CD14-positive monocyte (primary cell): ENCODE measurements around the gene PFDN4. TPM values are rescaled to one million over a fixed set of nuclear protein-coding genes. Genes with fewer than 3 reads are reported as not detected.

Experiments
- DNase-seq, 3 donors: peaks; one replicate each; pipeline ENCODE4 v3.0.0-alpha.2; 2011 to 2022
- H2AFZ ChIP-seq: 2 replicates; pipeline ENCODE4 v1.6.0; 2012; ENCODE audit warnings: mild to moderate bottlenecking, low read depth, low read length, inconsistent platforms; ENCODE audit not compliant: insufficient read depth, poor library complexity, severe bottlenecking
- H3K27ac ChIP-seq, 2 donors: 1 replicate in 1 of 2; 2 replicates in 1 of 2; pipeline ENCODE4 v1.5.1; 2012 to 2013; ENCODE audit warnings: low read length in 2 of 2, control low read depth in 1 of 2, inconsistent platforms in 1 of 2, low read depth in 1 of 2, mild to moderate bottlenecking in 1 of 2
- H3K27me3 ChIP-seq, 2 donors: one replicate each; pipeline versions ENCODE4 v1.6.0 to v1.6.1; 2011 to 2013; ENCODE audit warnings: low read length in 2 of 2; ENCODE audit not compliant: control insufficient read depth in 2 of 2, insufficient read depth in 2 of 2
- H3K36me3 ChIP-seq, 2 donors: replicated peaks in 1 of 2; 1 replicate in 1 of 2; 2 replicates in 1 of 2; pipeline versions ENCODE4 v1.5.1 to v1.6.1; 2012 to 2013; ENCODE audit warnings: low read length in 2 of 2, control low read depth in 1 of 2, inconsistent platforms in 1 of 2, mild to moderate bottlenecking in 1 of 2; ENCODE audit not compliant: insufficient read depth in 2 of 2, control insufficient read depth in 1 of 2
- H3K4me1 ChIP-seq, 2 donors: 1 replicate in 1 of 2; 2 replicates in 1 of 2; pipeline versions ENCODE4 v1.5.1 to v1.6.1; 2012 to 2013; ENCODE audit warnings: low read length in 2 of 2, control low read depth in 1 of 2, inconsistent platforms in 1 of 2, mild to moderate bottlenecking in 1 of 2, moderate library complexity in 1 of 2; ENCODE audit not compliant: insufficient read depth in 2 of 2, control insufficient read depth in 1 of 2
- H3K4me2 ChIP-seq: replicated peaks from 2 replicates; pipeline ENCODE3; 2012; ENCODE audit warnings: low read length, moderate library complexity, mild to moderate bottlenecking; ENCODE audit not compliant: poor library complexity, severe bottlenecking; ENCODE audit errors: extremely low read depth
- H3K4me3 ChIP-seq, 3 experiments: fragments of 200-600 bp in 1 of 3; sonication (generic) in 1 of 3; replicated peaks in 1 of 3; 1 replicate in 2 of 3; 2 replicates in 1 of 3; pipeline ENCODE4 v1.5.1; 2011 to 2013; ENCODE audit warnings: low read length in 3 of 3, mild to moderate bottlenecking in 3 of 3, control low read depth in 2 of 3, low read depth in 2 of 3, inconsistent platforms in 1 of 3, moderate library complexity in 1 of 3
- H3K79me2 ChIP-seq: 2 replicates; pipeline ENCODE4 v1.6.0; 2012; ENCODE audit warnings: mild to moderate bottlenecking, control low read depth, inconsistent platforms, low read length, moderate library complexity; ENCODE audit not compliant: insufficient read depth
- H3K9ac ChIP-seq: 2 replicates; pipeline ENCODE4 v1.6.0; 2017; ENCODE audit warnings: low read length, mild to moderate bottlenecking; ENCODE audit not compliant: insufficient read depth, poor library complexity, severe bottlenecking
- H3K9me3 ChIP-seq, 2 donors: replicated peaks in 1 of 2; 1 replicate in 1 of 2; 2 replicates in 1 of 2; pipeline versions ENCODE4 v1.5.1 to v1.6.1; 2012 to 2013; ENCODE audit warnings: low read length in 2 of 2, control low read depth in 1 of 2; ENCODE audit not compliant: control insufficient read depth in 1 of 2, insufficient read depth in 1 of 2
- H4K20me1 ChIP-seq: 2 replicates; pipeline ENCODE4 v1.6.0; 2012; ENCODE audit warnings: mild to moderate bottlenecking, low read length, control low read depth, moderate library complexity; ENCODE audit not compliant: insufficient read depth
- H3K27ac Mint-ChIP-seq, 7 donors: one replicate each; pipeline ENCODE4 v1.8.0; 2020; ENCODE audit warnings: mild to moderate bottlenecking in 7 of 7, mixed read lengths in 7 of 7, moderate library complexity in 6 of 7, inconsistent platforms in 2 of 7
- H3K27me3 Mint-ChIP-seq, 3 donors: one replicate each; pipeline ENCODE4 v1.8.0; 2021 to 2022; ENCODE audit warnings: low read depth in 3 of 3, mild to moderate bottlenecking in 3 of 3, mixed read lengths in 3 of 3, moderate library complexity in 3 of 3, inconsistent platforms in 1 of 3
- H3K36me3 Mint-ChIP-seq, 2 donors: one replicate each; pipeline ENCODE4 v1.8.0; 2020; ENCODE audit warnings: mixed read lengths in 2 of 2, inconsistent platforms in 1 of 2, mild to moderate bottlenecking in 1 of 2
- H3K4me1 Mint-ChIP-seq: one replicate; pipeline ENCODE4 v1.8.0; 2020; ENCODE audit warnings: mild to moderate bottlenecking, mixed read lengths
- H3K4me3 Mint-ChIP-seq, 2 donors: one replicate each; pipeline ENCODE4 v1.8.0; 2020; ENCODE audit warnings: mild to moderate bottlenecking in 2 of 2, mixed read lengths in 2 of 2, moderate library complexity in 1 of 2
- H3K9me3 Mint-ChIP-seq, 7 donors: one replicate each; pipeline ENCODE4 v1.8.0; 2020 to 2022; ENCODE audit warnings: mixed read lengths in 7 of 7, mild to moderate bottlenecking in 6 of 7, moderate library complexity in 6 of 7, inconsistent platforms in 2 of 7
- CTCF ChIP-seq: fragments of 200-600 bp; IDR thresholded peaks from one replicate; pipeline ENCODE4 v1.8.0; 2022; ENCODE audit warnings: antibody characterized with exemption, mild to moderate bottlenecking
- WGBS: methylation state at CpG from one replicate; pipeline ENCODE4 v1.1.5; 2013; ENCODE audit warnings: missing lambda C conversion rate; ENCODE audit not compliant: insufficient coverage; 5-methylcytosine and 5-hydroxymethylcytosine counted together
- intact Hi-C, 2 donors: fragments of 100-400 bp; cut with micrococcal nuclease; formaldehyde crosslinking; loops; one replicate each; pipeline versions ENCODE4 v1.15.0 to v1.15.1; 2023
- polyA plus RNA-seq, 3 donors: library from polyadenylated mRNA; depleted of rRNA in 1 of 3; unstranded in 2 of 3; stranded (reverse) in 1 of 3; fragments of 300-500 nt in 2 of 3; fragments of >200 nt in 1 of 3; fragmentation: Illumina TruSeq in 2 of 3; gene quantifications; 1 replicate in 2 of 3; 2 replicates in 1 of 3; pipeline ENCODE4 v1.2.3, GENCODE V29; 2012 to 2021

PFDN4 gene
- polyA plus RNA-seq, 3 donors = 12.6 to 49.0 (median 32.1) TPM

GRCh38 chr20:54266844-54267243, 59.0 kb downstream of the PFDN4 start:
- peaks cover 17% of the 10 kb centered on the region for H3K4me1 Mint-ChIP-seq
- Histone ChIP-seq H4K20me1 (no peaks in the 10 kb centered on the region), H3K27ac (no peak overlapping the region), H3K9me3 (no peaks in the 10 kb centered on the region), H3K4me2 (no peak overlapping the region), H3K4me3 (no peak overlapping the region), H3K9ac (no peak overlapping the region), H3K4me1 (peaks cover 7 to 19% of the 10 kb centered on the region in 2 donors), H3K79me2 (no peaks in the 10 kb centered on the region), H3K36me3 (no peaks in the 10 kb centered on the region), H3K27me3 (peaks cover 0 to 4% of the 10 kb centered on the region in 2 donors), H2AFZ (no peak overlapping the region)
- no peaks in the 10 kb centered on the region for H3K27me3 Mint-ChIP-seq
- WGBS = 100% methylated on average over 1 of the region's 6 CpGs
- H3K9me3 Mint-ChIP-seq = peaks cover 0 to 3% (median 0%) of the 10 kb centered on the region in 7 donors
- no peak for DNase-seq
- no peaks in the 10 kb centered on the region for H3K36me3 Mint-ChIP-seq
- TF ChIP-seq CTCF = no peak
- no peak overlapping the region for H3K4me3 Mint-ChIP-seq
- H3K27ac Mint-ChIP-seq = no peak overlapping the region
- intact Hi-C loops = no loop called here

GRCh38 chr20:54267483-54268003, 59.7 kb downstream of the PFDN4 start:
- no peak for DNase-seq
- Histone ChIP-seq H2AFZ (no peak overlapping the region), H3K9me3 (no peaks in the 10 kb centered on the region), H3K27me3 (peaks cover 0 to 4% of the 10 kb centered on the region in 2 donors), H3K79me2 (no peaks in the 10 kb centered on the region), H3K4me3 (no peak overlapping the region), H3K9ac (no peak overlapping the region), H3K36me3 (no peaks in the 10 kb centered on the region), H3K27ac (no peak overlapping the region), H3K4me2 (no peak overlapping the region), H3K4me1 (peaks cover 7 to 12% of the 10 kb centered on the region in 2 donors), H4K20me1 (no peaks in the 10 kb centered on the region)
- intact Hi-C loops = no loop called here
- H3K4me1 Mint-ChIP-seq = peaks cover 12% of the 10 kb centered on the region
- no peak overlapping the region for H3K4me3 Mint-ChIP-seq
- peak overlapping the region in 1 of 7 donors; percentile 14 for H3K27ac Mint-ChIP-seq
- H3K9me3 Mint-ChIP-seq = peaks cover 0 to 3% (median 0%) of the 10 kb centered on the region in 7 donors
- H3K36me3 Mint-ChIP-seq = no peaks in the 10 kb centered on the region
- H3K27me3 Mint-ChIP-seq = no peaks in the 10 kb centered on the region
- 82% methylated on average over 3 of the region's 4 CpGs for WGBS
- TF ChIP-seq CTCF = no peak
